GM12891 (cell line): ENCODE measurements around the gene TRIO.

Experiments used
- PAX5 ChIP-seq: IDR thresholded peaks from 2 replicates; pipeline ENCODE4 v1.6.1; 2011; ENCODE audit warnings: low read length, moderate library complexity, mild to moderate bottlenecking; ENCODE audit not compliant: insufficient read depth, severe bottlenecking
- POLR2A ChIP-seq: IDR thresholded peaks from 2 replicates; pipeline ENCODE4 v1.6.1; 2011; ENCODE audit warnings: low read depth, low read length, control low read depth
- POLR2AphosphoS5 ChIP-seq: IDR thresholded peaks from 2 replicates; pipeline ENCODE4 v1.6.1; 2011; ENCODE audit warnings: low read depth, low read length, control low read depth
- SPI1 ChIP-seq: IDR thresholded peaks from 2 replicates; pipeline ENCODE4 v1.6.1; 2011; ENCODE audit warnings: low read depth, low read length, control low read depth
- TAF1 ChIP-seq: IDR thresholded peaks from 2 replicates; pipeline ENCODE4 v1.6.1; 2011; ENCODE audit warnings: low read depth, low read length, control low read depth

- no peak for TF ChIP-seq POLR2A
- no peak for TF ChIP-seq POLR2AphosphoS5
- TF ChIP-seq TAF1 = no peak
- TF ChIP-seq PAX5 = no peak
- no peak for TF ChIP-seq SPI1
Measured at GRCh38 chr5:14552017-14552416, 408.9 kb downstream of the TRIO start.
